Stimulated activated CD8-positive, alpha-beta memory T cell treated with anti-CD3 and anti-CD28 coated beads, Interleukin-7, amount 100 ng/mL, for 24 hours (primary cell): ENCODE results near the gene RGP1.
A peak's percentile ranks its signal among the peaks of the same experiment; 100 is the strongest.

ENCODE experiments used
- DNase-seq: peaks from one replicate; pipeline ENCODE4 v3.0.0-alpha.2; 2020; ENCODE audit warnings: low read depth

The RGP1 gene

DNA sequence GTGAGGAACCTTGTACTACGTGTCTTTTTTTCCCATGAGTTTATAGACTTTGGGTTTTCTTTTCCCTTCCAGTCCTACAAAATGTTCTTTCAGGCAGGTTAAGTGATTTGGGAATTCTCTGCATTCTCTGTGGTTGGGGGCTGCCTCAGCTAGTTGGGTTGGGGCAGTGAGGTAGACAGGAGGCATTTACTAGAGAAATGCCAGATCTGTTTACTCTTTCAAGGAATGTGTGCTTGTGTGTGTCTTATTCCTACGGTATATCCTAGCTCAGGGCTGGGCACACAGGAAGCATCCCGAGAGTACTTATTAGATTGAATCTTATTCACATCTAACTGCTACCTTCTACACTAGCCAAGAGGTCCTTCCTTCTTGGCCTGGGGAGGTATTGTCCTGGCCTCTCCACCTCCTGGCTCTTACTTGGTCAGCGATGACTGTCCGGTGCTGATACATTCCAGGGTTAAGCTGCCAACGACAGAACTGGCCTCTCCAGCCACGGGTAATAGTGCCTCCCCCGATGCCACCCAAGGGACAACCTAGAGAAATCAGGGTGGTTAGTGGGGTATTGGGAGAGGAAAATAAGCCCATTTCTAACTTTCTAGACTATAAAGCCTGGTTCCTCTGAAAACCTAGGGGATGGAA, 5.1 kb upstream of the RGP1 start:
- DNase-seq, result no peak

DNA sequence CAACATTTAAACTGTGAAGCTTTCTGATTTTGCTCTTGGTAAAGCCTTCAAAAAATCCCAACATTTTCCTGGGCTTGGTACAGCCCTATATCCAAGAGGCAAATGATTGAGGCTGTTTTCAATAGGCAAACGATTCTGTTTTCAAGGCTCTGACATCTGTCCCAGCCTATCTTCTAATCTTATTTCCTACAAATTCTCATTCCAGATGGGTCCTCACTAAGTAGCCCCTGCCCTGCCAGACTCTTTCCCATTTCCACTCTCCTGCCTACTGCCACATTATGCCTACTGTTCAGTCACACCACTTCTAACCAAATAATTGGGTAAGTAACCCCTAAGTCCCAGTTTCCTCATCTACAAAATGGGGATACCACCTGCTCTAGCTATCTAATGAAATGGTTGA, 3.5 kb upstream of the RGP1 start:
- DNase-seq, result no peak

DNA sequence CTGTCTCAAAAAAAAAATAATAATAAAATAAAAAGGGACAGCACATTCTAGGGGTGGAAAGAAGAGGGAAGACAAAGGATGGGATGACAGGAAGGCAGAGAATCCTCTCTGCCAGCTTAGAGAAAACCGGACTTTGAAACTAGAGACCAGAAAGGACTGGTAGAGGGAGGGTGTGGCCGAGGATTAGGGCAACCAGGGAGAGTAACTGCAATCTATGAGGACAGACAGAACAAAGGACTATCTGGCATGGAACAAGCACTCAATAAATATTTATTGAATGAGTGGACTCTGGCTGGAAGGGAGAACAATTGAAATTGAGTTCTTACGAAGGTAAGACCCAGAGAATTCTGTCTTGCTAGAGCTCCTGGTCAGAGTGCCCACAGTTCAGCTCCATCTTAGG, 2.5 kb upstream of the RGP1 start:
- DNase-seq, result no peak

DNA sequence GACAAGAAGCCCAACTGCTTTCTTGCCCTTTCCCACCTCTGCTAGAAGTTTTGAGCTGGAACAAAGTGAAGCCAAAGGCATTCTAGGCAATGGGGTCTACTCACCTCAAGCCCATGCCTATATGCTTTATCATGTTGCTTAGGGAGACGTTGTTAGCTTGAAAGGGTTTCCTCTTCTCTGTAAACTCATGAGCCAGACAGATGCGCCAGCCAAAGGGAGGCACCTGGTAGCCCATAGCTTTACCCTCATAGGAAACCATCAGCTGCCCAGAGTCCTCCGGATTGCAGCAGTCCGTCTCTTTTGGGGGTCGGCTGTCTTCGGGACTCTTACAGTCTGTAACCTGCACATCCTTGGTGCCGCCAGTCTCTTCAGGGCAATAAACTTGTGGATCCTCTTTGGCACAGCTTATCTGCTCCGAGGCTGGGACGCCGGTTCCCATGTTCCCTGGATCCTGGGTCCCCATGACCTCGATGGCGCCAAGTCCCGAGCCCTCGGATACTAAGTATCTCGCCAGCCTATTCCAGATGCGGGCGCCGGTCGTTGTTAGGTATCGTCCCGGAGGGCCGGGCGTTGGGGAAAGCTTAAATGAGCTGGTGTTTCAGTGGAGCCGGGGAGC, 737 bp upstream of the RGP1 start:
- no peak for DNase-seq

- DNase-seq, result no peak
Measured at GRCh38 chr9:35749515-35750255, 598 bp downstream of the RGP1 start.

- no peak for DNase-seq
Measured at GRCh38 chr9:35750256-35750531, 1.1 kb downstream of the RGP1 start.

DNA sequence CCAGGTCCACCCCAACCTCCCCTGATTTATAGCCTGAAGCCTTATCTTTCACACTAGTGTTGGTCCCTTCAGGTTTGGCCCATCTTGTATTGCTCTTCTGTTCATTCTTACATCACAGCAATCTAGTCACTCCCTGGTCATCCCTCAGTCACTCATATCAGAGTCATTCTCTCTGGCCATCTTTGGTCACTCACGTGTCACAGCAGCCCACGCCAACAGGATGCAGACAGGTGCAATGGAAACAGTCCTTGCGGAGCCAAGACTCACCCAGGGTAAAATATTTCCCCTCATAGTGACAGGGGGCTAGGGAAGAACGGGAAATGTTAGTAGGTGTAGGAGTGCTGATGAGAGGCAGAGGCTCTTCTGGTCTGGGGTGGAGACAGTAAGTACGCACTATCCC, 4.4 kb downstream of the RGP1 start:
- DNase-seq, result no peak

GRCh38 chr9:35754264-35754663, 5.2 kb downstream of the RGP1 start, which contains the start of gene MSMP:
TSS of gene MSMP (minus strand) at chr9:35754276. CDS start at chr9:35754129, 147 bp downstream.
- DNase-seq, result no peak

GRCh38 chr9:35755071-35755470, 6.0 kb downstream of the RGP1 start:
- DNase-seq, result no peak

GRCh38 chr9:35756275-35757225, 7.5 kb downstream of the RGP1 start:
- peak; percentile 59 for DNase-seq

DNA sequence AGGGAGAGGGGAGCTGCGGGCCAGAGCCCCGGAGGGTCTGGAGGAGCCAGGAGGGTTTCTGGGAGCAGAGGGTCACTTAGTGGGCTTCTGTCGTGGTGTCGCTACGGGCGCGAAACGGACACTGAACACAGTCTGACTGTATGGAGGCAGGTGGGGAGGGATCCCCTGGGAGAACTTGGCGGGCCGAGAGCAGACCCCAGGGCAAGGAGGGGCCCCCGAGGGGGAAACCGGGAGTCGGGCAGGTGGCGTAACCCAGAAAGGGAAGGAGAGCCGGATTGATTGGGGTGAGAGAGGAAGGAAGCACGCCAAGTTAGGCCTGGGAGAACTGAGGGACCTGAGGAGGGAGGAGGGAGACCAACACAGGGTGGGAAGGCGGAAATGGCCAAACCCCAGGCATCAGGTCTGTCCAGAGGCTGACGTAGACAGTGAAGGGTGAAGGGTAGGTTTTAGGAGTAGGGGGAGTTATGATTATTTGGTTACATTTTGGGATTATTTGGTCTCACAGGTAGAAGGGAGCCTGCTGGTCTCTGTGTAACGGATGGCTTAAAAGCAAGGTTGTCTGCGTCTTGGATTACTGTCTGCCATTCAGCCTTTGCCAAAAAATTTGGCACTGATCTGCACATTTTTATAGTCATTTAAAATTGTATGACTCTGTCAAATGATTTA, 8.3 kb downstream of the RGP1 start:
- DNase-seq, result no peak

GRCh38 chr9:35757892-35758275, 8.8 kb downstream of the RGP1 start:
- no peak for DNase-seq

- DNase-seq, result no peak
Measured at GRCh38 chr9:35758475-35759050, 9.5 kb downstream of the RGP1 start.

DNA sequence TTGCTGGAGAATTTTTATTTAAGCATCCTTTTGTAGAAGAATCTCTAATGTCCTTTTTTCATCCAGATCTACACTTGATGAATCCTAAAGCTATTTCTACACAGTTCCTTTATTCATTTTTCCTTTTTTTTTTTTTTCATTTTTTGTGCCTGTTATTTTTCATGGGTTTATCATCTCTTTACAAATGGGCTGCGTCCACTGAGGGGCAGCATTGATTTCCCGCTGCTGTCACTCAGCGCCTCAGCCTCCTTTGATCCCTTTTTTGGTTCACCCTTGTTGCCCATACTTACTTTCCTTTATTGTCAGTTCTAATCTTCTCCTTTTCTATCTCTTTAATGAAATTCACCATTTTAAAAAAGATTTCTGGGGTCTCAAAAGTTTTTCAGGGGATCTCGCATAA, 10.7 kb downstream of the RGP1 start:
- DNase-seq, result no peak

DNA sequence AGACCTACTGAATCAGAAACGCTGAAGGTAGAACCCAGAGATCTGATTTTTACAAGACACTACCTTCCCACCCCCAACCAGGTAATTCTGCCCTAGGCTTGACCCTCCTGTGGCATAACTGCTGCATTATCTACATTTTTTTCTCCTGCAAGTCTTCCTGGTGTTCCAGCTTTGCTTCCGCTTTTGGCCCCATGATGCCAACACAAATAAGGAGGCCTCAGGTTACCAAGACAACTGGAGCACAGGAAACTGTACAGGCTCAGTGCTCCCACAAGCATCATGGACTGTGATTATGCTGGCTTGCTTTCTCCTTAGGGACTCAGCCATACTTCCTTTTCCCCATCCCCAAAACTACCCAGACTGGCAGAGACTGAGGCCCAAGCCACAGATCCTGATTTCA, 11.6 kb downstream of the RGP1 start:
- DNase-seq, result no peak

DNA sequence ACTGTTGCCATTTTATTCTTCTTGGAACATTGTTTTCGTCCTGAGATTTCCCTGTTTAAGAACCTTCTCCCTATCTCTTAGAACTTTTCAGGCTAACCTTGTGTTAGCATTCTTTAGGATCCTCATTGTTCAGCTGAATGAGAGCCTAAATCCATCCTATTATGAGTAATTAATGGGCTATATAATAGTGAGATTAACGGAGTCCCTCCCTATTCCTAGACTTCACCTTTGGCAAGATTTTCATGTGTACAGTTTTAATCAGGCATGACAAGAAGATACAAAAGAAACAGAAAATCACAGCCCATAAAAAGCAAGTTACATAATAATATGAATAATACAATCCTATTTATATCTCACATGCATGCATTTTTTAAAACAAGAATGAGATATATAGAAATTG, 14.1 kb downstream of the RGP1 start:
- DNase-seq, result no peak

DNA sequence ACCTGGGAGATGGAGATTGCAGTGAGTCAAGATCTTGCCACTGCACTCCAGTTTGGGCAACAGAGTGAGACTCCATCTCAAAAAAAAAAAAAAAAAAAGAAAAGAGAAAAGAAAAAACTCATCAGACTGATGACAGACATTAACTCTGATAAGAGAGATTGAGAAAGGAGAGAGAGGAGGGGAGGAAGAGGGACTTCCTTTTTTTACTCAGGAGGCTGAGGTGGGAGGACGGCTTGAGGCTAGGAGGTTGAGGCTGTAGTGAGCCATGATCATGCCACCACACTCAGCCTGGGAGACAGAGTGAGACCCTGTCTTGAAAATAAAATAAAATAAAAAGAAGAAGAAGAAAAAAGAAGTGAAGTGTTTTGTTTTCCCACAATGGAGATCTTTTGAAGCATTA, 14.7 kb downstream of the RGP1 start:
- no peak for DNase-seq

- DNase-seq, result no peak
Measured at GRCh38 chr9:35766997-35767396, 17.9 kb downstream of the RGP1 start.

DNA sequence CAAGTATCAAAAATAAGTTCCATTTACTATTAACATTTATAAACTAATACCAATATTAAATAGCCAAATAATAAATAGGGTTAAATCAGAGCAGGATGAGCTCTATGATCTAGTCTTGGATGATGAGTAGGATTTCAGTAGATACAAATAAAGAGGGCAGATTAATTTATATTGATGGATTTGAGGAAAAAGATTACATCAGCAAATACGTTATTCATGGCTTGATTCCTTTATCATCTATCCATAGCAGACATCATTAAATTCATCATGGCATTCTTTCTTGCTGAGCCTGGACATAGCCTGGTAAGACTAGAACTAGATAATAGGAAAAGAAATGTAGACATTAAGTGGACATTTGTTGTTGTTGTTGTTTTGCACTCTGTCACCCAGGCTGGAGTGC, 18.4 kb downstream of the RGP1 start:
- DNase-seq, result no peak

DNA sequence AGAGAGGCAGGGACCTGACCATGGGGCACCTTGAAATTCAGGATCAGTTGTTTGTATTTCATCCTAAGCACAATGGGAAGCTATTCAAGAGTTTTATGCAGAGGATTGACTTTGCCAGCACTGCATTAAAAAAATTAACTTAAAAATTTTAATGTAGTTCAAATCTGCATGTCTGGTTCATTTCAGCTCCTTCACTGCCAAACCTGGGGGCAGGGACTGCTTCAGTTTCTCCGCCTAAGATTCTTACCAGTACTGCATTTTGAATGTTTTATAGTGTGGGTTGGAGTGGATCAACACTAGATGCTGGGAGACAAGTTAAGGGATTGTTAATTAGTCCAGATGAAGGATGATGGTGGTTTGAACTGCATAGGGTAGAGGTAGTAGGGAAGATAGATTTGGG, 20.7 kb downstream of the RGP1 start:
- no peak for DNase-seq

- DNase-seq, result no peak
Measured at GRCh38 chr9:35771075-35771433, 22.0 kb downstream of the RGP1 start.

GRCh38 chr9:35771534-35771933, 22.4 kb downstream of the RGP1 start:
- DNase-seq, result no peak
